Stomach (tissue), 4 donors: Measurements from ENCODE around the gene THUMPD2.

Source experiments
- EP300 ChIP-seq: sonication (generic); formaldehyde crosslinking; IDR thresholded peaks from one replicate; pipeline ENCODE4 v1.6.1; 2017; ENCODE audit warnings: antibody characterized with exemption
- POLR2A ChIP-seq, 4 donors: fragments of 450-650 bp; IDR thresholded peaks; one replicate each; pipeline ENCODE4 v1.6.1; 2016; ENCODE audit warnings: antibody characterized with exemption in 4 of 4, control low read depth in 2 of 4, mild to moderate bottlenecking in 1 of 4, moderate library complexity in 1 of 4
- POLR2AphosphoS5 ChIP-seq, 3 donors: sonication (generic); formaldehyde crosslinking; IDR thresholded peaks; one replicate each; pipeline ENCODE4 v1.6.1; 2016; ENCODE audit warnings: antibody characterized with exemption in 3 of 3
- TF ChIP-seq, protein P1 (sequence below), 7 experiments: fragments of 450-650 bp in 4 of 7; fragments of 200-600 bp in 3 of 7; sonication (generic) in 3 of 7; IDR thresholded peaks; one replicate each; pipeline ENCODE4 v1.5.1; 2016 to 2019; ENCODE audit warnings: antibody characterized with exemption in 7 of 7, control low read depth in 2 of 7, mild to moderate bottlenecking in 1 of 7

DNA sequence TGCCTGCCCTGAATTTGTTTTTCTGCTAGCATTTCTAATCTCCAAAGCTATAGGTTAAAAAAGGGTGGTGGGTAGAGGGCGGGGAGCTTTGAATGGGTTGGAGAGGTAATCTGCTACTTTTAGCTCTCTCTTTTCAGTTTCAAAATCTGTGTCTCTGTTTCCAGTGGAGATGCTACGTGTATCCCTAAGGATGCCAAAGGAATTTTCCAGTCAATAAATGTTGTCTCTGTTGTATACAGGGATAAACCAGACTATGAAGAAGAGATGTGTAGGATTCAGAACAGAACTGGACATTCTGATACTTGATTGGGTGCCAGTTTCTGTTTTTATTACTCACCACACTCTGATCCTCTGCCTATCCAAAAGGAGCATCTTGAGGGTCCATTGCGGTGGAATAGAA, 63.2 kb downstream of the THUMPD2 start:
- no peak for TF ChIP-seq POLR2A (IDR thresholded peaks at IDR 0.05)
- TF ChIP-seq, protein P1, sequence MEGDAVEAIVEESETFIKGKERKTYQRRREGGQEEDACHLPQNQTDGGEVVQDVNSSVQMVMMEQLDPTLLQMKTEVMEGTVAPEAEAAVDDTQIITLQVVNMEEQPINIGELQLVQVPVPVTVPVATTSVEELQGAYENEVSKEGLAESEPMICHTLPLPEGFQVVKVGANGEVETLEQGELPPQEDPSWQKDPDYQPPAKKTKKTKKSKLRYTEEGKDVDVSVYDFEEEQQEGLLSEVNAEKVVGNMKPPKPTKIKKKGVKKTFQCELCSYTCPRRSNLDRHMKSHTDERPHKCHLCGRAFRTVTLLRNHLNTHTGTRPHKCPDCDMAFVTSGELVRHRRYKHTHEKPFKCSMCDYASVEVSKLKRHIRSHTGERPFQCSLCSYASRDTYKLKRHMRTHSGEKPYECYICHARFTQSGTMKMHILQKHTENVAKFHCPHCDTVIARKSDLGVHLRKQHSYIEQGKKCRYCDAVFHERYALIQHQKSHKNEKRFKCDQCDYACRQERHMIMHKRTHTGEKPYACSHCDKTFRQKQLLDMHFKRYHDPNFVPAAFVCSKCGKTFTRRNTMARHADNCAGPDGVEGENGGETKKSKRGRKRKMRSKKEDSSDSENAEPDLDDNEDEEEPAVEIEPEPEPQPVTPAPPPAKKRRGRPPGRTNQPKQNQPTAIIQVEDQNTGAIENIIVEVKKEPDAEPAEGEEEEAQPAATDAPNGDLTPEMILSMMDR (IDR thresholded peaks at IDR 0.05): no peak
- TF ChIP-seq EP300: no peak
- no peak for TF ChIP-seq POLR2AphosphoS5 (IDR thresholded peaks at IDR 0.05)
